ENCODE measurements around the gene PCDHGB5. TPM values are rescaled to one million over a fixed set of nuclear protein-coding genes. Genes with fewer than 3 reads are reported as not detected.
"Not testable (repeated sequence)": the region's sequence is repeated elsewhere in the genome, so short reads cannot be mapped to it uniquely, and the experiment has no call there.

Gene PCDHGB5
- total RNA-seq, 1 donor from 2014 or later, result 27.2 TPM

DNA sequence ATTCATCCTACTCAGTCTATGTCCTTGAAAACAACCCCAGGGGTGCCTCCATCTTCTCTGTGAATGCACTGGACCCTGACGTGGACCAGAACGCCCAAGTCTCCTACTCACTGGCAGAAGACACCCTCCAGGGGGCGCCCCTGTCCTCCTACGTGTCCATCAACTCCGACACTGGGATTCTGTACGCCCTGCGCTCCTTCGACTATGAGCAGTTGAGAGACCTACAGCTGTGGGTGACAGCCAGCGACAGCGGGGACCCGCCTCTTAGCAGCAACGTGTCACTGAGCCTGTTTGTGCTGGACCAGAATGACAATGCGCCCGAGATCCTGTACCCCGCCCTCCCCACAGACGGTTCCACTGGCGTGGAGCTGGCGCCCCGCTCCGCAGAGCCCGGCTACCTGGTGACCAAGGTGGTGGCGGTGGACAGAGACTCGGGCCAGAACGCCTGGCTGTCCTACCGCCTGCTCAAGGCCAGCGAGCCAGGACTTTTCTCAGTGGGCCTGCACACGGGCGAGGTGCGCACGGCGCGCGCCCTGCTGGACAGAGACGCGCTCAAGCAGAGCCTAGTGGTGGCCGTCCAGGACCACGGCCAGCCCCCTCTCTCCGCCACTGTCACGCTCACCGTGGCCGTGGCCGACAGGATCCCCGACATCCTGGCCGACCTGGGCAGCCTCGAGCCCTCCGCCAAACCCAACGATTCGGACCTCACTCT lies 22.1 kb upstream of the PCDHGB5 start:
- DNase-seq (ENCODE audit: extremely low read depth, low read depth, low spot score), result not testable (repeated sequence)

DNA sequence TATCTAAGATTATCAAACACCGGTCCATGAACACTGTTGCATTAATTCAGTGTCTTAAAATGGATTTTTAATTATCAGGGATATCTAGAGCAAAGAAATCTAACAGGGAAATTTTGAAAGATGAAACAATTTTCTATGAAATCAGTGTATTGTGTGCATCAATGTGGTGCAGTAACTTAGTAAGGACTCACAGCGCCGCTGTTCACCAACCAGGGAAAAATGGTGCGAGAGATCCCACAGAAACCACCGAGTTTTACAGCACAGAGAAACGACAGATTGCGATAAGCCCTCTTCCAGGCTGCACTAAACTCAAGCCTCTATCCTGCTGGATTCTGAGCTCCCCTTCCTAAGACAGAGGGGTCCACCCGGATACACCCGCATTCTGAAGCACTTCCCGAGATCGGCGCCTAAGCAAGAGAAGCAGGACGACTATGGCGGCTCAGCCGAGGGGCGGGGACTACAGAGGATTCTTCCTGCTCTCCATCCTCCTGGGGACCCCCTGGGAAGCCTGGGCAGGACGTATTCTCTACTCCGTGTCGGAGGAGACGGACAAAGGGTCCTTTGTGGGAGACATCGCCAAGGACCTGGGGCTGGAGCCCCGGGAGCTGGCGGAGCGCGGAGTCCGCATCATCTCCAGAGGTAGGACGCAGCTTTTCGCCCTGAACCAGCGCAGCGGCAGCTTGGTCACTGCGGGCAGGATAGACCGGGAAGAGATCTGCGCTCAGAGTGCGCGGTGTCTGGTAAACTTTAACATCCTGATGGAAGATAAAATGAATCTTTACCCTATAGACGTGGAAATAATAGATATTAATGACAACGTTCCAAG lies 15.1 kb upstream of the PCDHGB5 start, which contains the start of gene PCDHGA7:
TSS of gene PCDHGA7 (plus strand) at position 274 of the 826 bp plus-strand sequence. CDS start at position 432, 158 bp downstream.
- no peak for DNase-seq (ENCODE audit: extremely low read depth, low read depth, low spot score)

DNA sequence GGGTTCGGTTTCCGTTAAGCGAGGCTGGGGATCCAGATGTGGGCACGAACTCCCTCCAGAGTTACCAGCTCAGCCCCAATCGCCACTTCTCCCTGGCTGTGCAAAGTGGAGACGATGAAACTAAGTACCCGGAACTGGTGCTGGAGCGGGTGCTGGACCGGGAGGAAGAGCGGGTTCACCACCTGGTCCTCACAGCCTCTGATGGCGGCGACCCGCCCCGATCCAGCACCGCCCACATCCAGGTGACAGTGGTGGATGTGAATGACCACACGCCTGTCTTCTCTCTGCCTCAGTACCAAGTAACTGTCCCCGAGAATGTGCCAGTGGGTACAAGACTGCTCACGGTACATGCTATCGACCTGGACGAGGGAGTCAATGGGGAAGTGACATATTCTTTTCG lies 14.4 kb upstream of the PCDHGB5 start:
- no peak for DNase-seq (ENCODE audit: extremely low read depth, low read depth, low spot score)

DNA sequence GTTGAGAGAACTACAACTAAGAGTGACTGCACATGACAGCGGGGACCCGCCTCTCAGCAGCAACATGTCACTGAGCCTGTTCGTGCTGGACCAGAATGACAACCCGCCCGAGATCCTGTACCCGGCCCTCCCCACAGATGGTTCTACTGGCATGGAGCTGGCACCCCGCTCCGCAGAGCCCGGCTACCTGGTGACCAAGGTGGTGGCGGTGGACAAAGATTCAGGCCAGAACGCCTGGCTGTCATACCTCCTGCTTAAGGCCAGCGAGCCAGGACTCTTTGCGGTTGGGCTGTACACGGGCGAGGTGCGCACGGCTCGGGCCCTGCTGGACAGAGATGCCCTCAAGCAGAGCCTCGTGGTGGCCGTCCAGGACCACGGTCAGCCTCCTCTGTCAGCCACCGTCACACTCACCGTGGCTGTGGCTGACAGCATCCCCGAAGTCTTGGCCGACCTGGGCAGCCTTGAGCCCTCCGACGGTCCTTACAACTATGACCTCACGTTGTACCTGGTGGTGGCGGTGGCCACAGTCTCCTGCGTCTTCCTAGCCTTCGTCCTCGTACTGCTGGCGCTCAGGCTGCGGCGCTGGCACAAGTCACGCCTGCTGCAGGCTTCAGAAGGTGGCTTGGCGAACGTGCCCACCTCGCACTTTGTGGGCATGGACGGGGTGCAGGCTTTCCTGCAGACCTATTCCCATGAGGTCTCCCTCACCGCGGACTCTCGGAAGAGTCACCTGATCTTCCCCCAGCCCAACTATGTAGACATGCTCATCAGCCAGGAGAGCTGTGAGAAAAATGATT lies 13.1 kb upstream of the PCDHGB5 start:
- no peak for DNase-seq (ENCODE audit: extremely low read depth, low read depth, low spot score)

DNA sequence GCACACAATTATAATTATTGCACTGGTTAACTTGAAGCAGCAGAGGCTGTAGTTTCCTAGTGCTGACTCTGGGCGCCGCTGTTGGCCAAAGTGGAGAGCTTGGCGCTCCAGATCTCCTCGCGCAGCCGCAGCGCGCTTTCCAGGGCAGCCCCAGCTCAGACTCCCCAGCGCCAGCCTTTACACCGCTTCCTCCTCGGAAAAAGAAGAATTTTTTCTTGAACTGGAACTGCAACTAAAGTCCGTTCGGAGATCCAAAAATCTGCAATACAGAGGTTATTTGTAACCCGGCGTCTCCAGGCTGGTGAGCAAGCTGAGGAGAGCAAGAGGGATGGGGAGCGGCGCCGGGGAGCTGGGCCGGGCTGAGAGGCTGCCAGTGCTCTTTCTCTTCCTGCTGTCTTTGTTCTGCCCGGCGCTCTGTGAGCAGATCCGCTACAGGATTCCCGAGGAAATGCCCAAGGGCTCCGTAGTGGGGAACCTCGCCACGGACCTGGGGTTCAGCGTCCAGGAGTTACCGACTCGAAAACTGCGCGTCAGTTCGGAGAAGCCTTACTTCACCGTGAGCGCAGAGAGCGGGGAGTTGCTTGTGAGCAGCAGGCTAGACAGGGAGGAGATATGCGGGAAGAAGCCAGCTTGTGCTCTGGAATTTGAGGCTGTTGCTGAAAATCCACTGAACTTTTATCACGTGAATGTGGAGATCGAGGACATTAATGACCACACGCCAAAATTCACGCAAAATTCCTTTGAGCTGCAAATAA lies 10.0 kb upstream of the PCDHGB5 start, which contains the start of gene PCDHGB4:
TSS of gene PCDHGB4 (plus strand) at position 142 of the 755 bp plus-strand sequence. CDS start at position 329, 187 bp downstream.
- not testable (repeated sequence) for DNase-seq (ENCODE audit: extremely low read depth, low read depth, low spot score)

DNA sequence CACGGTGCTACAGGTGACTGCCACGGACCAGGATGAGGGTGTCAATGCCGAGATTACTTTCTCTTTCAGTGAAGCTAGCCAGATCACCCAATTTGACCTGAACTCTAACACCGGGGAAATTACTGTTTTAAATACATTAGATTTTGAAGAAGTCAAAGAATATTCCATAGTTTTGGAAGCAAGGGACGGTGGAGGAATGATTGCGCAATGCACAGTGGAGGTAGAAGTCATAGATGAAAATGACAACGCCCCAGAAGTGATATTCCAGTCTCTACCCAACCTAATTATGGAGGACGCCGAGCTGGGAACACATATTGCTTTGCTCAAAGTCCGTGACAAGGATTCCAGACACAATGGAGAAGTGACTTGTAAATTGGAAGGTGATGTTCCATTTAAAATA lies 9.1 kb upstream of the PCDHGB5 start:
- no peak for DNase-seq (ENCODE audit: extremely low read depth, low read depth, low spot score)

DNA sequence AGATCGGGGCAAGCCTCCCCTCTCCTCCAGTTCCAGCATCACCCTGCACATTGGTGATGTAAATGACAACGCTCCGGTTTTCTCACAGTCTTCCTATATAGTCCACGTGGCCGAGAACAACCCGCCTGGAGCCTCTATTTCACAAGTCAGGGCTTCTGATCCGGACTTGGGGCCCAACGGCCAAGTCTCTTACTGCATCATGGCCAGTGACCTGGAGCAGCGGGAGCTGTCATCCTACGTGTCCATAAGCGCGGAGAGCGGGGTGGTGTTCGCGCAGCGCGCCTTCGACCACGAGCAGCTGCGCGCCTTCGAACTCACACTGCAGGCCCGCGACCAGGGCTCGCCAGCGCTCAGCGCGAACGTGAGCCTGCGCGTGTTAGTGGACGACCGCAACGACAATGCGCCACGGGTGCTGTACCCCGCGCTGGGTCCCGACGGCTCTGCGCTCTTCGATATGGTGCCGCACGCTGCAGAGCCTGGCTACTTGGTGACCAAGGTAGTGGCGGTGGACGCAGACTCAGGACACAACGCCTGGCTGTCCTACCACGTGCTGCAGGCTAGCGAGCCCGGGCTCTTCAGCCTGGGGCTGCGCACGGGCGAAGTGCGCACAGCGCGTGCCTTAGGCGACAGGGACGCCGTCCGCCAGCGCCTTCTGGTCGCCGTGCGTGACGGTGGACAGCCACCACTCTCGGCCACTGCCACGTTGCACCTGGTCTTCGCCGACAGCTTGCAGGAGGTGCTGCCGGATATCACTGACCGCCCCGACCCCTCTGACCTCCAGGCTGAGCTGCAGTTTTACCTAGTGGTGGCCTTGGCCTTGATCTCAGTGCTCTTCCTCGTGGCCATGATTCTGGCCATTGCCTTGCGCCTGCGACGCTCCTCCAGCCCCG lies 8.3 kb upstream of the PCDHGB5 start:
- no peak for DNase-seq (ENCODE audit: extremely low read depth, low read depth, low spot score)

DNA sequence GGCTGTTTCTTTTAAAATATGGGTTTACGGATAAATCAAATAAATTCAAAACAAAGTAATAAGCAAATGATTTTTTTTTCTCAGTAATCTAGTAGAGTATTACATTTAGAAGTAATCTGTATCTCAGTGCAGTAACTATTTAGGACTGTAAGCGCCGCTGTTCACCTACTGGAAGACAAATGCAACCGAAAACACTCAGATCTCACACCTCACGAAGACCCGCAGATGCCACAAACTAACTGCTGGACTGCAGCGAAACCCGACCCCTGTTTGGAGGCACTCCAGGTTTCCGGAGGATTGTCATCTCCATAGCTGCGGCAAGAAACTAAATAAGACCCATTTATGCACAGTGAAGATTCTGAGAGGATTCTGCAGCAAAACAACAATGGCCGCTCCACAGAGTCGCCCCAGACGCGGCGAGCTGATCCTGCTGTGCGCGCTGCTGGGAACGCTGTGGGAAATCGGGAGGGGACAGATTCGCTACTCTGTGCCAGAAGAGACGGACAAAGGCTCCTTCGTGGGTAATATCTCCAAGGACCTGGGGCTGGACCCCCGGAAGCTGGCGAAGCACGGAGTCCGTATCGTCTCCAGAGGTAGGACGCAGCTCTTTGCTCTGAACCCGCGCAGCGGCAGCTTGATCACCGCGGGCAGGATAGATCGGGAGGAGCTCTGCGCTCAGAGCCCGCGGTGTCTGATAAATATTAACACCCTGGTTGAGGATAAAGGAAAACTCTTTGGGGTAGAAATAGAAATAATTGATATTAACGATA lies 5.1 kb upstream of the PCDHGB5 start, which contains the start of gene PCDHGA8:
TSS of gene PCDHGA8 (plus strand) at position 205 of the 770 bp plus-strand sequence. CDS start at position 386, 181 bp downstream.
- no peak for DNase-seq (ENCODE audit: extremely low read depth, low read depth, low spot score)

DNA sequence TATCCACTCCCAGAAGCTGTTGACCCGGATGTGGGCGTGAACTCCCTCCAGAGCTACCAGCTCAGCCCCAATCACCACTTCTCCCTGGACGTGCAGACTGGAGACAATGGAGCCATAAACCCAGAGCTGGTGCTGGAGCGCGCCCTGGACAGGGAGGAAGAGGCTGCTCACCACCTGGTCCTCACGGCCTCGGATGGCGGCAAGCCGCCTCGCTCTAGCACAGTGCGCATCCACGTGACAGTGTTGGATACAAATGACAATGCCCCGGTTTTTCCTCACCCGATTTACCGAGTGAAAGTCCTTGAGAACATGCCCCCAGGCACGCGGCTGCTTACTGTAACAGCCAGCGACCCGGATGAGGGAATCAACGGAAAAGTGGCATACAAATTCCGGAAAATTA lies 4.5 kb upstream of the PCDHGB5 start:
- no peak for DNase-seq (ENCODE audit: extremely low read depth, low read depth, low spot score)

DNA sequence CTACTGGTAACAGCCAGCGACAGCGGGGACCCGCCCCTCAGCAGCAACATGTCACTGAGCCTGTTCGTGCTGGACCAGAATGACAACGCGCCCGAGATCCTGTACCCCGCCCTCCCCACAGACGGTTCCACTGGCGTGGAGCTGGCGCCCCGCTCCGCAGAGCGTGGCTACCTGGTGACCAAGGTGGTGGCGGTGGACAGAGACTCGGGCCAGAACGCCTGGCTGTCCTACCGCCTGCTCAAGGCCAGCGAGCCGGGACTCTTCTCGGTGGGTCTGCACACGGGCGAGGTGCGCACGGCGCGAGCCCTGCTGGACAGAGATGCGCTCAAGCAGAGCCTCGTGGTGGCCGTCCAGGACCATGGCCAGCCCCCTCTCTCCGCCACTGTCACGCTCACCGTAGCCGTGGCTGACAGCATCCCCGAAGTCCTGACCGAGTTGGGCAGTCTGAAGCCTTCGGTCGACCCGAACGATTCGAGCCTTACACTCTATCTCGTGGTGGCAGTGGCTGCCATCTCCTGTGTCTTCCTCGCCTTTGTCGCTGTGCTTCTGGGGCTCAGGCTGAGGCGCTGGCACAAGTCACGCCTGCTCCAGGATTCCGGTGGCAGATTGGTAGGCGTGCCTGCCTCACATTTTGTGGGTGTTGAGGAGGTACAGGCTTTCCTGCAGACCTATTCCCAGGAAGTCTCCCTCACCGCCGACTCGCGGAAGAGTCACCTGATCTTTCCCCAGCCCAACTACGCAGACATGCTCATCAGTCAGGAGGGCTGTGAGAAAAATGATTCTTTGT lies 3.2 kb upstream of the PCDHGB5 start:
- DNase-seq (ENCODE audit: extremely low read depth, low read depth, low spot score), result not testable (repeated sequence)

DNA sequence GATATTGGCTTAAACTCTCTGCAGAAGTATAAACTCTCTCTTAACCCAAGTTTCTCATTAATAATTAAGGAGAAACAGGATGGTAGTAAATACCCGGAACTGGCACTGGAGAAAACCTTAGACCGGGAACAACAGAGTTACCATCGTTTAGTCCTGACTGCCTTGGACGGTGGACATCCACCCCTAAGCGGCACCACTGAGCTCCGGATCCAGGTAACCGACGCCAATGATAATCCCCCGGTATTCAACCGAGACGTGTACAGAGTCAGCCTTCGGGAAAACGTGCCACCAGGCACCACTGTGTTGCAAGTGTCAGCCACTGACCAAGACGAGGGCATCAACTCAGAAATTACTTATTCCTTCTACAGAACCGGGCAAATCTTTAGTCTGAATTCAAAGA lies 861 bp downstream of the PCDHGB5 start:
- DNase-seq (ENCODE audit: extremely low read depth, low read depth, low spot score), result no peak

DNA sequence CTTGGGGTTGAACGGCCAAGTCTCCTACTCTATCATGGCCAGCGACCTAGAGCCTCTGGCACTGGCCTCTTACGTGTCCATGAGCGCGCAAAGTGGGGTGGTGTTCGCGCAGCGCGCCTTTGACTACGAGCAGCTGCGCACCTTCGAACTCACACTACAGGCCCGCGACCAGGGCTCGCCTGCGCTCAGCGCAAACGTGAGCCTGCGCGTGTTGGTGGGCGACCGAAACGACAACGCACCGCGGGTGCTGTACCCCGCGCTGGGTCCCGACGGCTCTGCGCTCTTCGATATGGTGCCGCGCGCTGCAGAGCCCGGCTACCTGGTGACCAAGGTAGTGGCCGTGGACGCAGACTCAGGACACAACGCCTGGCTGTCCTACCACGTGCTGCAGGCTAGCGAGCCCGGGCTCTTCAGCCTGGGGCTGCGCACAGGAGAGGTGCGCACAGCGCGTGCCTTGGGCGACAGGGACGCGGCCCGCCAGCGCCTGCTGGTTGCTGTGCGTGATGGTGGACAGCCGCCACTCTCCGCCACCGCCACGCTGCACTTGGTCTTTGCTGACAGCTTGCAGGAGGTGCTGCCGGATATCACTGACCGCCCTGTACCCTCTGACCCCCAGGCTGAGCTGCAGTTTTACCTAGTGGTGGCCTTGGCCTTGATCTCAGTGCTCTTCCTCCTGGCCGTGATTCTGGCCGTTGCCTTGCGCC lies 2.0 kb downstream of the PCDHGB5 start:
- no peak for DNase-seq (ENCODE audit: extremely low read depth, low read depth, low spot score)

DNA sequence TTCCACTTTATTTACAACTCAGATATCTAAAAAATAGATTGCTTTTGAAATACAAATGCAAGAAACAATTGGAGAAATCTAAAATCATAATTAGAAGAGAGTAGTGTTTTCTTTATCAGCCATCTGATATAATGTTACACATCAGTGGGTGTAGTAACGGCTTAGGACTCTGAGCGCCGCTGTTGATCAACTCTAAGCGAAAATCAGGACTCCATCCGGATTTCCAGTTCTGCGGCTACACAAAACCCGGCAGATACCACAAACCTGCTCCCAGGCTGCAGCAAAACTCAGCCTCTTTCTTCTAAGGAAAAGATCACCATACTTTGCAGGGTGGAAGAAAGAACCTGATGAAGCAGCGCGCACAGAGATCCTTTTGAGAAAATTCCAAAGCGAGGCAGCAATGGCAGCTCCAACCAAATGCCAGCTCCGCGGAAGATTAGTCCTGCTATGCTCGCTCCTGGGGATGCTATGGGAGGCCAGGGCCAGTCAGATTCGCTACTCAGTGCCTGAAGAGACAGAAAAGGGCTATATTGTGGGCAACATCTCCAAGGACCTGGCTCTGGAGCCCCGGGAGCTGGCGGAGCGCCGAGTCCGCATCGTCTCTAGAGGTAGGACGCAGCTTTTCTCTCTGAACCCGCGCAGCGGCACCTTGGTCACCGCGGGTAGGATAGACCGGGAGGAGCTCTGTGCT lies 5.0 kb downstream of the PCDHGB5 start, which contains the start of gene PCDHGA9:
TSS of gene PCDHGA9 (plus strand) at position 226 of the 691 bp plus-strand sequence. CDS start at position 401, 175 bp downstream.
- DNase-seq (ENCODE audit: extremely low read depth, low read depth, low spot score), result no peak

DNA sequence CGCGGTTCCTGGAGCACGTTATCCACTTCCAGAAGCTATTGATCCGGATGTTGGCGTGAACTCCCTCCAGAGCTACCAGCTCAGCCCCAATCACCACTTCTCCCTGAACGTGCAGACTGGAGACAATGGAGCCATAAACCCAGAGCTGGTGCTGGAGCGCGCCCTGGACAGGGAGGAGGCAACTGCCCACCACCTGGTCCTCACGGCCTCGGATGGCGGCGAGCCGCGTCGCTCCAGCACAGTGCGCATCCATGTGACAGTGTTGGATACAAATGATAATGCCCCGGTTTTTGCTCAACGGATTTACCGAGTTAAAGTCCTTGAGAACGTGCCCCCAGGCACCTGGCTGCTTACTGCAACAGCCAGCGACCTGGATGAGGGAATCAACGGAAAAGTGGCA lies 5.6 kb downstream of the PCDHGB5 start:
- DNase-seq (ENCODE audit: extremely low read depth, low read depth, low spot score), result no peak

DNA sequence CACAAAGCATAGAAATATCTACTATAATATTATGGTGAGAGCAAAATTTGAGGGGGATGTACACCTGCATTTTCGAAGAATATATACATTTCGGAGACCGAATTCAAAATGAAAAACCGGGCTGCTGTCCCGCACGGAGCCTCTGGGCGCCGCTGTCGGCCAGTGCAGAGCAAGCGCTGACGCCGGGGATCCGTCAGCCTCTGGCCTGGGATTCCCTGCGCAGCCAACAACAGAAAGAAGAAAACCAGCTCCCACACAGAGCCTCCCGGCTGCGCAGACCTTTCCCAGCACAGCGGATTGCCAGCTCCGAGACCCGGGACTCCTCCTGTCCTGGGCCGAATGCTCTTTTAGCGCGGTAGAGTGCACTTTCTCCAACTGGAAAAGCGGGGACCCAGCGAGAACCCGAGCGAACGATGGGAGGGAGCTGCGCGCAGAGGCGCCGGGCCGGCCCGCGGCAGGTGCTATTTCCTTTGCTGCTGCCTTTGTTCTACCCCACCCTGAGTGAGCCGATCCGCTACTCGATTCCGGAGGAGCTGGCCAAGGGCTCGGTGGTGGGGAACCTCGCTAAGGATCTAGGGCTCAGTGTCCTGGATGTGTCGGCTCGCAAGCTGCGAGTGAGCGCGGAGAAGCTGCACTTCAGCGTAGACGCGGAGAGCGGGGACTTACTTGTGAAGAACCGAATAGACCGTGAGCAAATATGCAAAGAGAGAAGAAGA lies 10.2 kb downstream of the PCDHGB5 start, which contains the start of gene PCDHGB6:
TSS of gene PCDHGB6 (plus strand) at position 232 of the 716 bp plus-strand sequence. CDS start at position 414, 182 bp downstream.
- DNase-seq (ENCODE audit: extremely low read depth, low read depth, low spot score), result not testable (repeated sequence)

All from glomerular endothelial cell (primary cell).